SU-DHL-6 (cell line): Measurements from ENCODE around the gene PRSS12.

Experiments
- EZH2phosphoT487 ChIP-seq: fragments of 200-600 bp; sonication (generic), shearing (Covaris generic); conservative IDR thresholded peaks from 2 replicates; pipeline ENCODE4 v1.6.1; 2018; ENCODE audit warnings: mild to moderate bottlenecking, antibody characterized with exemption, low read length, moderate library complexity, mixed read lengths
- TF ChIP-seq, protein P1 (sequence below): fragments of 200-600 bp; sonication (generic); IDR thresholded peaks from one replicate; pipeline ENCODE4 v1.5.1; 2017; ENCODE audit warnings: antibody characterized with exemption, mild to moderate bottlenecking, low read length, moderate library complexity; ENCODE audit not compliant: insufficient read depth, poor library complexity, severe bottlenecking

DNA sequence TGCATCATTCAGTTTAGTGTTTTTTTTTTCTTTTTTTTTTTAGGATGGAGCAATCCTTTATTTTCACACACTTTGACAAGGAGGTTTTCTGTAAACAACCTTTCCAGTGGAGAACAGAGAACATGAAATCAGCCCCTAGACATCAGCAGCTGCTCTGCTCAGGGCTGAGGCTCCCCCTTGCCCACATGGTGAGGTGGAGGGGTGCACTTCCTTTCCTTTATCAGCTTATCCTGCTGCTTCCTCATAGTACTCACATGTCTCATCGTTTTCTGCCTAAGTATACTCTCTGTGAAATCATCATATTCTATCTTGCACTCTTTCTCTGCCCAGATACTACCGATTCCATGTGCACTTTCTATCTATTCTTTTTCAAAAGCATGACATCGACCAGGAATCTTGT, 47.6 kb upstream of the PRSS12 start:
- TF ChIP-seq EZH2phosphoT487: no peak
- TF ChIP-seq, protein P1, sequence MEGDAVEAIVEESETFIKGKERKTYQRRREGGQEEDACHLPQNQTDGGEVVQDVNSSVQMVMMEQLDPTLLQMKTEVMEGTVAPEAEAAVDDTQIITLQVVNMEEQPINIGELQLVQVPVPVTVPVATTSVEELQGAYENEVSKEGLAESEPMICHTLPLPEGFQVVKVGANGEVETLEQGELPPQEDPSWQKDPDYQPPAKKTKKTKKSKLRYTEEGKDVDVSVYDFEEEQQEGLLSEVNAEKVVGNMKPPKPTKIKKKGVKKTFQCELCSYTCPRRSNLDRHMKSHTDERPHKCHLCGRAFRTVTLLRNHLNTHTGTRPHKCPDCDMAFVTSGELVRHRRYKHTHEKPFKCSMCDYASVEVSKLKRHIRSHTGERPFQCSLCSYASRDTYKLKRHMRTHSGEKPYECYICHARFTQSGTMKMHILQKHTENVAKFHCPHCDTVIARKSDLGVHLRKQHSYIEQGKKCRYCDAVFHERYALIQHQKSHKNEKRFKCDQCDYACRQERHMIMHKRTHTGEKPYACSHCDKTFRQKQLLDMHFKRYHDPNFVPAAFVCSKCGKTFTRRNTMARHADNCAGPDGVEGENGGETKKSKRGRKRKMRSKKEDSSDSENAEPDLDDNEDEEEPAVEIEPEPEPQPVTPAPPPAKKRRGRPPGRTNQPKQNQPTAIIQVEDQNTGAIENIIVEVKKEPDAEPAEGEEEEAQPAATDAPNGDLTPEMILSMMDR: no peak
